Measurements from ENCODE around the gene SLC6A11. TPM values are rescaled to one million over a fixed set of nuclear protein-coding genes. Genes with fewer than 3 reads are reported as not detected.

Gene SLC6A11
- total RNA-seq, 2 experiments from 2014 or later, result not detected

DNA sequence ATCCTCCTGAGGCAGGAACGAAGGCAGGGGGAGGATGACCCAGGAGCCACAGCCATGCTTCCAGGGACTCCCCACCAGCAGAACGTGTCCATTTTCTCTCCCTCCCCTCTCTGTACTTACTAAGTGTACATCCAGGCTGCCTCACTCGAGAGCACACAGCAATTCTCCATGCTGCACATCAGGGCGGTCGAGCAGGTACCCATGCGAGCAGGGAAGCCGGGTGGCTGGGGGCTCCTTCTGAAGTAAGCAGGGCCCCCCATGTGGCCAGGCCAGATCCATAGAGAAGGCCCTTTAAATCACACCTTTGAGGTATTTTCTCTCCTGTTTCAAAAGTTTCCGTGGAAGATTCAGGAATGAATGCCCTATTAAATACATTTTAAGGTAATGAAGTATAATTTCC is 41.2 kb upstream of the SLC6A11 start:
- H3K4me2 ChIP-seq (ENCODE audit: low read length), result no peak overlapping the region

DNA sequence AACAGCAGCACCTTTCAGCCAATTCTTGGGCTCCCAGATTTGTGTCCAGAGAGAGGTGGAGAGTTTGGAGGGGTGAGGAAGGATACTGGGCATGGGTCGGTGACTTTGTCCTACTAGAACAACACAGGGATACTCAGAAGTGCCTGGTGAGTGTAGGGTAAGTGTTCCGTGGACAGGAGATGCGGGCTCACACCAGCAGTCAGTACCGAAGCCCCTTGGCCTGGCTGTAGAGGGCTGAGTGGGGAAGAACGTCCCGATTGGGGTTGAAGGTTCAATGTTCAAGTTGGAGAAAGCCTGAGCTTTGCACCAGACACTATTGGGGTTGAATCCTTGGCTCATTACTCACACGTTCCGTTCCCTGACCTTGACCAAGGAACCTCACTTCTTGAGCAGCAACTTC is 40.8 kb upstream of the SLC6A11 start:
- Histone ChIP-seq H3K4me1 (ENCODE audit: insufficient read depth, low read length, poor library complexity, severe bottlenecking) (no peaks in the 10 kb centered on the region), H3K9me3 (ENCODE audit: low read length) (no peaks in the 10 kb centered on the region), H2AFZ (ENCODE audit: low read length) (no peak overlapping the region), H3K9me2 (ENCODE audit: insufficient read depth, low read length) (no peaks in the 10 kb centered on the region), H4K20me1 (ENCODE audit: insufficient read depth, low read length) (no peaks in the 10 kb centered on the region), H3K79me2 (ENCODE audit: insufficient read depth, low read depth, low read length) (no peaks in the 10 kb centered on the region), H3K27ac (ENCODE audit: low read depth, low read length, poor library complexity, severe bottlenecking) (no peak overlapping the region), H3K4me3 (ENCODE audit: low read depth, low read length, poor library complexity, severe bottlenecking) (no peak overlapping the region), H3K4me2 (ENCODE audit: low read length) (no peak overlapping the region), H3K36me3 (ENCODE audit: insufficient read depth, low read length) (no peaks in the 10 kb centered on the region)
- intact Hi-C loops (cut with micrococcal nuclease; ENCODE audit: unreplicated experiment), result no loop called here
- POLR2A ChIA-PET, result no interaction called here
- CTCF ChIA-PET (ENCODE audit: unreplicated experiment), result no interaction called here
- no peak for TF ChIP-seq EZH2phosphoT487 (IDR thresholded peaks at IDR 0.05; ENCODE audit: borderline replicate concordance, low read depth, low read length)
- TF ChIP-seq, protein P1, sequence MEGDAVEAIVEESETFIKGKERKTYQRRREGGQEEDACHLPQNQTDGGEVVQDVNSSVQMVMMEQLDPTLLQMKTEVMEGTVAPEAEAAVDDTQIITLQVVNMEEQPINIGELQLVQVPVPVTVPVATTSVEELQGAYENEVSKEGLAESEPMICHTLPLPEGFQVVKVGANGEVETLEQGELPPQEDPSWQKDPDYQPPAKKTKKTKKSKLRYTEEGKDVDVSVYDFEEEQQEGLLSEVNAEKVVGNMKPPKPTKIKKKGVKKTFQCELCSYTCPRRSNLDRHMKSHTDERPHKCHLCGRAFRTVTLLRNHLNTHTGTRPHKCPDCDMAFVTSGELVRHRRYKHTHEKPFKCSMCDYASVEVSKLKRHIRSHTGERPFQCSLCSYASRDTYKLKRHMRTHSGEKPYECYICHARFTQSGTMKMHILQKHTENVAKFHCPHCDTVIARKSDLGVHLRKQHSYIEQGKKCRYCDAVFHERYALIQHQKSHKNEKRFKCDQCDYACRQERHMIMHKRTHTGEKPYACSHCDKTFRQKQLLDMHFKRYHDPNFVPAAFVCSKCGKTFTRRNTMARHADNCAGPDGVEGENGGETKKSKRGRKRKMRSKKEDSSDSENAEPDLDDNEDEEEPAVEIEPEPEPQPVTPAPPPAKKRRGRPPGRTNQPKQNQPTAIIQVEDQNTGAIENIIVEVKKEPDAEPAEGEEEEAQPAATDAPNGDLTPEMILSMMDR (conservative IDR thresholded peaks at IDR 0.05; ENCODE audit: low read length), result no peak
- BruUV-seq (replicated peaks), result no TSS peak
- no peak for DNase-seq (ENCODE audit: low spot score)

More for the DNA sequence above, 41.2 kb upstream of the SLC6A11 start:
- CTCF ChIA-PET (ENCODE audit: unreplicated experiment), result no interaction called here
- H3K79me2 ChIP-seq (ENCODE audit: insufficient read depth, low read depth, low read length), result no peaks in the 10 kb centered on the region
- no peaks in the 10 kb centered on the region for H3K9me2 ChIP-seq (ENCODE audit: insufficient read depth, low read length)
- POLR2A ChIA-PET, result no interaction called here
- H2AFZ ChIP-seq (ENCODE audit: low read length), result no peak overlapping the region
- TF ChIP-seq, protein P1 (conservative IDR thresholded peaks at IDR 0.05; ENCODE audit: low read length), result no peak
- no peak for TF ChIP-seq EZH2phosphoT487 (IDR thresholded peaks at IDR 0.05; ENCODE audit: borderline replicate concordance, low read depth, low read length)
- H3K36me3 ChIP-seq (ENCODE audit: insufficient read depth, low read length), result no peaks in the 10 kb centered on the region
- no TSS peak for BruUV-seq (replicated peaks)
- H4K20me1 ChIP-seq (ENCODE audit: insufficient read depth, low read length), result no peaks in the 10 kb centered on the region
- H3K27ac ChIP-seq (ENCODE audit: low read depth, low read length, poor library complexity, severe bottlenecking), result no peak overlapping the region
- intact Hi-C loops (cut with micrococcal nuclease; ENCODE audit: unreplicated experiment), result no loop called here
- no peaks in the 10 kb centered on the region for H3K4me1 ChIP-seq (ENCODE audit: insufficient read depth, low read length, poor library complexity, severe bottlenecking)
- no peak overlapping the region for H3K4me3 ChIP-seq (ENCODE audit: low read depth, low read length, poor library complexity, severe bottlenecking)
- no peaks in the 10 kb centered on the region for H3K9me3 ChIP-seq (ENCODE audit: low read length)
- DNase-seq (ENCODE audit: low spot score), result no peak

DNA sequence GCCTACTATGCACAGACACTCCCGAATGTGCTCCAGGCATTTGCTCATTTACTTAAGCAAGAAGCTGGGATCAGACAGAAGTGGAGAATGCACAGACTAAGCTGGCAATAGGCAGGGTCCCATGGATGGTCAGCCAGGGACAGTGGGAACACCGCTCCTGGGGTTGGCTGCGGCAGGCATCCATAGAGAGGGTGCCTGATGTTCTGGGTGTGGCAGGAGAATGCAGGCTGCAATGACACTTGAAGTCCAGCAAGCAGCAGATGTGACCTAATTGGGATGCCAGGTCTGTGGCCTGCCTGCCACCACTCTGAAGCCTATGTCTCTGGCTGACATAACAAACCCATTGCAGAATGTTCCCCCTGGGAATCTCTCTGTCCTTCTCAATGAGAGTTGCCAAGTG is 40.2 kb upstream of the SLC6A11 start:
- no TSS peak for BruUV-seq (replicated peaks)
- CTCF ChIA-PET (ENCODE audit: unreplicated experiment), result no interaction called here

More for the DNA sequence above, 40.2 kb upstream of the SLC6A11 start:
- POLR2A ChIA-PET, result no interaction called here
- H3K36me3 ChIP-seq (ENCODE audit: insufficient read depth, low read length), result no peaks in the 10 kb centered on the region
- no peaks in the 10 kb centered on the region for H4K20me1 ChIP-seq (ENCODE audit: insufficient read depth, low read length)
- H3K79me2 ChIP-seq (ENCODE audit: insufficient read depth, low read depth, low read length), result no peaks in the 10 kb centered on the region
- no peaks in the 10 kb centered on the region for H3K9me3 ChIP-seq (ENCODE audit: low read length)
- no peak for DNase-seq (ENCODE audit: low spot score)
- no peaks in the 10 kb centered on the region for H3K4me1 ChIP-seq (ENCODE audit: insufficient read depth, low read length, poor library complexity, severe bottlenecking)
- TF ChIP-seq EZH2phosphoT487 (IDR thresholded peaks at IDR 0.05; ENCODE audit: borderline replicate concordance, low read depth, low read length), result no peak
- TF ChIP-seq, protein P1 (conservative IDR thresholded peaks at IDR 0.05; ENCODE audit: low read length), result no peak
- H3K27ac ChIP-seq (ENCODE audit: low read depth, low read length, poor library complexity, severe bottlenecking), result no peak overlapping the region
- no peak overlapping the region for H3K4me3 ChIP-seq (ENCODE audit: low read depth, low read length, poor library complexity, severe bottlenecking)
- H2AFZ ChIP-seq (ENCODE audit: low read length), result no peak overlapping the region
- no peaks in the 10 kb centered on the region for H3K9me2 ChIP-seq (ENCODE audit: insufficient read depth, low read length)
- no peak overlapping the region for H3K4me2 ChIP-seq (ENCODE audit: low read length)
- intact Hi-C loops (cut with micrococcal nuclease; ENCODE audit: unreplicated experiment), result no loop called here

All from OCI-LY7 (cell line).